ENCODE measurements around the gene KIAA0232. TPM values are rescaled to one million over a fixed set of nuclear protein-coding genes. Genes with fewer than 3 reads are reported as not detected.
A peak's percentile ranks its signal among the peaks of the same experiment; 100 is the strongest.

Gene KIAA0232, protein sequence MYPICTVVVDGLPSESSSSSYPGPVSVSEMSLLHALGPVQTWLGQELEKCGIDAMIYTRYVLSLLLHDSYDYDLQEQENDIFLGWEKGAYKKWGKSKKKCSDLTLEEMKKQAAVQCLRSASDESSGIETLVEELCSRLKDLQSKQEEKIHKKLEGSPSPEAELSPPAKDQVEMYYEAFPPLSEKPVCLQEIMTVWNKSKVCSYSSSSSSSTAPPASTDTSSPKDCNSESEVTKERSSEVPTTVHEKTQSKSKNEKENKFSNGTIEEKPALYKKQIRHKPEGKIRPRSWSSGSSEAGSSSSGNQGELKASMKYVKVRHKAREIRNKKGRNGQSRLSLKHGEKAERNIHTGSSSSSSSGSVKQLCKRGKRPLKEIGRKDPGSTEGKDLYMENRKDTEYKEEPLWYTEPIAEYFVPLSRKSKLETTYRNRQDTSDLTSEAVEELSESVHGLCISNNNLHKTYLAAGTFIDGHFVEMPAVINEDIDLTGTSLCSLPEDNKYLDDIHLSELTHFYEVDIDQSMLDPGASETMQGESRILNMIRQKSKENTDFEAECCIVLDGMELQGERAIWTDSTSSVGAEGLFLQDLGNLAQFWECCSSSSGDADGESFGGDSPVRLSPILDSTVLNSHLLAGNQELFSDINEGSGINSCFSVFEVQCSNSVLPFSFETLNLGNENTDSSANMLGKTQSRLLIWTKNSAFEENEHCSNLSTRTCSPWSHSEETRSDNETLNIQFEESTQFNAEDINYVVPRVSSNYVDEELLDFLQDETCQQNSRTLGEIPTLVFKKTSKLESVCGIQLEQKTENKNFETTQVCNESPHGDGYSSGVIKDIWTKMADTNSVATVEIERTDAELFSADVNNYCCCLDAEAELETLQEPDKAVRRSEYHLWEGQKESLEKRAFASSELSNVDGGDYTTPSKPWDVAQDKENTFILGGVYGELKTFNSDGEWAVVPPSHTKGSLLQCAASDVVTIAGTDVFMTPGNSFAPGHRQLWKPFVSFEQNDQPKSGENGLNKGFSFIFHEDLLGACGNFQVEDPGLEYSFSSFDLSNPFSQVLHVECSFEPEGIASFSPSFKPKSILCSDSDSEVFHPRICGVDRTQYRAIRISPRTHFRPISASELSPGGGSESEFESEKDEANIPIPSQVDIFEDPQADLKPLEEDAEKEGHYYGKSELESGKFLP (N-terminal part only)
- total RNA-seq, result 28.1 TPM
- long read RNA-seq, partial matches to known transcripts, result 5 of 22 reads
- long read RNA-seq, other reads (novel, unspliced or antisense), result 17 of 22 reads

DNA sequence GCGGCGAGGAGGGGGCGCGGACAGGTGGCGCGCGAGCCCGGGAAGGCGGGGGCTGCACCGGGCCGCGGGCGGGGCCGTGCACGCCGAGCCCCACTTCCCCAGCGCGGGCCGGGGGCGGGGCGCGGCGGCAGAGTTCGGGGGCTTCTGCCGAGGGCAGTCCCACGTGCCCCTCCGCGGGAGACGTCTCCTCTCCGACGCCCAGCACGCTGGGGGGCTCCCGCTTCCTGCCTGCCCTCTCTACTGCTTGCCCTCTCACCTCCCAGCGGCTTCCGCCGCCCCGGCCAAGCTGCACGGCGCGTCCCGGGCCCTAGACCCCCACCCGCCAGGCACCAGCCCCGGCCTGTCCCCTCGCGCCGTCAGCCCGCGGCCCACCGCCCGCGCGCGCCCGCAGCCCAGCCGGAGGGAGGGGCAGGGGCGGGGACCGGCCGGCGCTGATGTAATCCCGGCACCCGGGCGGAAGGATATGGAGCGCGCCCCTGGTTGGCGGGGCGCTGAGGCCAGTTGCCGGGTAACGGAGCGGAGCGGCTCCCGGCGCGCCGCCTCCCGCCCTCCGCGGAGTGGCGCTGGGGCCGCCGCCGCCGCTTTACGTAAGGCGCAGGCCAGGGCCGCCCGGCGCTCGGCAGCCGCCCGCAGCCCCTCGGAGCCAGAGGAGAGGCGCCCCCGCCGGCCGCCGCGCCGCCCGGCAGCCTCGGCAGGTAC is at the start of gene KIAA0232:
Gene KIAA0232, plus strand, starts transcription at position 581 of the 699 bp plus-strand sequence. CDS start 41,727 bp downstream, outside the sequence.
- Histone ChIP-seq H3K27me3 (ENCODE audit: low read depth) (no peaks in the 10 kb centered on the region), H3K4me1 (peaks cover 27% of the 10 kb centered on the region), H3K27ac (peak within 1 kb of the TSS; percentile 98), H3K9me3 (no peaks in the 10 kb centered on the region), H3K36me3 (peaks cover 7% of the 10 kb centered on the region), H3K4me3 (peak within 1 kb of the TSS; percentile 92)
- peak; percentile 88 to 93 for ATAC-seq
- intact Hi-C loops (cut with DNase I), result no loop called here
- TF ChIP-seq, protein P1, sequence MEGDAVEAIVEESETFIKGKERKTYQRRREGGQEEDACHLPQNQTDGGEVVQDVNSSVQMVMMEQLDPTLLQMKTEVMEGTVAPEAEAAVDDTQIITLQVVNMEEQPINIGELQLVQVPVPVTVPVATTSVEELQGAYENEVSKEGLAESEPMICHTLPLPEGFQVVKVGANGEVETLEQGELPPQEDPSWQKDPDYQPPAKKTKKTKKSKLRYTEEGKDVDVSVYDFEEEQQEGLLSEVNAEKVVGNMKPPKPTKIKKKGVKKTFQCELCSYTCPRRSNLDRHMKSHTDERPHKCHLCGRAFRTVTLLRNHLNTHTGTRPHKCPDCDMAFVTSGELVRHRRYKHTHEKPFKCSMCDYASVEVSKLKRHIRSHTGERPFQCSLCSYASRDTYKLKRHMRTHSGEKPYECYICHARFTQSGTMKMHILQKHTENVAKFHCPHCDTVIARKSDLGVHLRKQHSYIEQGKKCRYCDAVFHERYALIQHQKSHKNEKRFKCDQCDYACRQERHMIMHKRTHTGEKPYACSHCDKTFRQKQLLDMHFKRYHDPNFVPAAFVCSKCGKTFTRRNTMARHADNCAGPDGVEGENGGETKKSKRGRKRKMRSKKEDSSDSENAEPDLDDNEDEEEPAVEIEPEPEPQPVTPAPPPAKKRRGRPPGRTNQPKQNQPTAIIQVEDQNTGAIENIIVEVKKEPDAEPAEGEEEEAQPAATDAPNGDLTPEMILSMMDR (IDR thresholded peaks at IDR 0.05), result no peak
- DNase-seq, result peak; percentile 94

DNA sequence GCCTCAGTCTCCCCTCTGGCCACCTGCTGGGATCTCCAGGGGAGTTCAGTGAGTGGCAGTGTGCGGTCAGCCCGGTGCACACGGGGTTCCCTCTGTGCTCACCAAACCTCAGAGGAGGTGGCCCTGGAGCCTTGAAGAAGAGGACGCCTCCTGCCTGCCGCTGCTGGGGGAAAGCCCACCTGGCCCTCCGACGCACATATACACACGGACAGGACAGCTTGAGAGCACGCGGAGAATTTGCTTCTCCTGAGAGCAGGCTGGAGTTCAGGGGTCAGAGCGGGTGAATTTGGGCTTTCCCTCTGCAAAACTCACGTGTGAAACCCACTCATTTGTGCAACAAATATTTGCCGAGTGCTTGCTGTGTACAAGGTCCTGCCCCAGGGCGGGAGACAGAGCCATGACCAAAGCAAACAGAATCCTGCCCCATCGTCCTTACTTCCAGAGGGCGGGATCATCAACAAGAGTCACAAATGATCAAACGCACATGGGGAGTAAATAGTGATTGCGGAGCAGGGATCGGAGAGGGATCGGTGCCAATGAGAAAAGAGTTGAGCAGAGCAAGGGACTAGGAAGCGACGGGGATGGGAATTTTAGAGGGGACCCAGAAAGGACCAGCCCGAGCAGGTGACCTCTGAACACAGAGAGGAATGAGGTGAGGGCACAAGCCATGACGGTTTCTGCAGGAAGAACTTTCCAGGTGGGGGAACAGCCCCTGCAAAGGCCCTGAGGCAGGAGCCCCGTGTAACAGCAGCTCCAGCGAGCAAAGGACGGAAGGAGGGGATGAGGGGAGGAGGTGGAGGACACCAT is 49.0 kb upstream of the KIAA0232 start:
- no peaks in the 10 kb centered on the region for H3K36me3 ChIP-seq
- H3K4me3 ChIP-seq, result no peak overlapping the region
- TF ChIP-seq, protein P1 (IDR thresholded peaks at IDR 0.05), result no peak
- H3K27me3 ChIP-seq (ENCODE audit: low read depth), result no peaks in the 10 kb centered on the region
- H3K9me3 ChIP-seq, result no peaks in the 10 kb centered on the region
- no peak overlapping the region for H3K27ac ChIP-seq
- no peak for ATAC-seq
- intact Hi-C loops (cut with DNase I), result no loop called here
- DNase-seq, result no peak
- peaks cover 14% of the 10 kb centered on the region for H3K4me1 ChIP-seq

DNA sequence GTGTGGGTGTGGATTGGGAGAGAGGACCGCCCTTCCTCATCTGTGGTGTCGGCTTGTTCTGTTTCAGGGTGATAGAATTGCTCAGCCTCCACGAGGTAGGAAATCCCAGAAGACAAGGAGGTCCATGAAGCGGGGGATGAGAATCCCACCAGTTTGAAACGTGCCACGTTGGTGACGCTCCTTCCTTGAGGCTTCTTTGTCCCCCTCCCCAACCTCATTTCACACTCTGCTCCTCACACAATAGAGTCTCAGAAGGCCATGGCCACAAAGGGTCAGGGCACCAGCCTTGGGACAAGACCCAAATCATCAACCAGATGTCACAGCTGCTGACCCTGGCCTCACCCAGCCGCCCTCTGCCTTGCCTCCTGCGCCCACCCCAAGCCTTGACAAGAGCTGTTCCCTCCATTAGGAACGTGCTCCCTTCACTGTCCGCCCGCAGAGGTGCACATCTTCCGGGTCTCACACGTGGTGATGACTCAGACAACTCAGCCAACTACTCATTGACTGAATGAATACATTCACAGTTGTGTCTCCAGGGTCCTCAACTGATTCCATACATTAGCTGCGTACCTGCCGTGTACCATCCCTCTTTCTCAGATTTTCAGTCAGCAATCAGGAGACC is 48.3 kb upstream of the KIAA0232 start:
- no peak overlapping the region for H3K27ac ChIP-seq
- ATAC-seq, result peak in 1 of 2 donors; percentile 31
- no peaks in the 10 kb centered on the region for H3K9me3 ChIP-seq
- H3K4me1 ChIP-seq, result peaks cover 14% of the 10 kb centered on the region
- intact Hi-C loops (cut with DNase I), result no loop called here
- TF ChIP-seq, protein P1 (IDR thresholded peaks at IDR 0.05), result no peak
- no peak for DNase-seq
- H3K36me3 ChIP-seq, result no peaks in the 10 kb centered on the region
- no peak overlapping the region for H3K4me3 ChIP-seq
- H3K27me3 ChIP-seq (ENCODE audit: low read depth), result no peaks in the 10 kb centered on the region

DNA sequence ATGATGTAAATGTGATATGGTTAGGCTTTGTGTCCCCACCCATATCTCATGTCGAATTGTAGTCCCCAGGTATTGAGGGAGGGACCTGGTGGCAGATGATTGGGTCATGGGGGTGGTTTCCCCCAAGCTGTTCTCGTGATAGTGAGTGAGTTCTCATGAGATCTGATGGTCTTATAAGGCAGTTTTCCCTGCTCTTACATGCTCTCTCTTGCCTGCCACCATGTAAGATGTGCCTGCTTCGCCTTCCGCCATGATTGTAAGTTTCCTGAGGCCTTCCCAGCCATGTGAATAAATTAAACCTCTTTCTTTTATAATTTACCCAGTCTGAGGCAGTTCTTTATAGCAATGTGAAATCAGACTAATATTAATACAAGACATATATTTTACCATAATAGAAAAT is 42.6 kb upstream of the KIAA0232 start:
- no peaks in the 10 kb centered on the region for H3K36me3 ChIP-seq
- H3K4me1 ChIP-seq, result no peaks in the 10 kb centered on the region
- TF ChIP-seq, protein P1 (IDR thresholded peaks at IDR 0.05), result no peak
- intact Hi-C loops (cut with DNase I), result no loop called here
- ATAC-seq (no peak), DNase-seq (no peak)
- H3K27me3 ChIP-seq (ENCODE audit: low read depth), result no peaks in the 10 kb centered on the region
- no peak overlapping the region for H3K27ac ChIP-seq
- no peaks in the 10 kb centered on the region for H3K9me3 ChIP-seq
- H3K4me3 ChIP-seq, result no peak overlapping the region
